ENCODE data around the gene RUNX3.

Gene RUNX3

GRCh38 chr1:24935615-24936484 lies 5.8 kb upstream of the RUNX3 start:
- H3K4me2 ChIP-seq (ENCODE audit: low read length): no peak overlapping the region
- no peaks in the 10 kb centered on the region for H3K9me3 ChIP-seq (ENCODE audit: control insufficient read depth, insufficient read depth, low read length)
- H3F3A ChIP-seq (ENCODE audit: control insufficient read depth, insufficient read depth): no peaks in the 10 kb centered on the region
- no peak overlapping the region for H3K27ac ChIP-seq (ENCODE audit: low read depth, low read length)
- no peaks in the 10 kb centered on the region for H3K9me2 ChIP-seq (replicated peaks; ENCODE audit: control insufficient read depth, low read length)
- peaks cover 34% of the 10 kb centered on the region for H3K27me3 ChIP-seq (ENCODE audit: control insufficient read depth, low read length)
- H3K4me3 ChIP-seq (ENCODE audit: low read length): no peak overlapping the region
- H3K79me2 ChIP-seq (ENCODE audit: control insufficient read depth, low read length): no peaks in the 10 kb centered on the region
- no peaks in the 10 kb centered on the region for H3K36me3 ChIP-seq (ENCODE audit: control insufficient read depth, low read length)
- no peak for TF ChIP-seq CTCF (IDR thresholded peaks at IDR 0.05; ENCODE audit: low read depth, low read length, poor library complexity, severe bottlenecking)
- TF ChIP-seq EZH2phosphoT487 (IDR thresholded peaks at IDR 0.05; ENCODE audit: borderline replicate concordance, low read length): no peak
- no peaks in the 10 kb centered on the region for H4K20me1 ChIP-seq (ENCODE audit: control insufficient read depth, insufficient read depth, low read depth, low read length)
- H3K4me1 ChIP-seq (ENCODE audit: control insufficient read depth, low read length): peaks cover 20% of the 10 kb centered on the region

- H3K4me1 ChIP-seq (ENCODE audit: control insufficient read depth, low read length): peaks cover 24% of the 10 kb centered on the region
- H3K79me2 ChIP-seq (ENCODE audit: control insufficient read depth, low read length): no peaks in the 10 kb centered on the region
- H3K27me3 ChIP-seq (ENCODE audit: control insufficient read depth, low read length): peaks cover 34% of the 10 kb centered on the region
- H3F3A ChIP-seq (ENCODE audit: control insufficient read depth, insufficient read depth): no peaks in the 10 kb centered on the region
- no peak for TF ChIP-seq CTCF (IDR thresholded peaks at IDR 0.05; ENCODE audit: low read depth, low read length, poor library complexity, severe bottlenecking)
- H3K9me3 ChIP-seq (ENCODE audit: control insufficient read depth, insufficient read depth, low read length): no peaks in the 10 kb centered on the region
- no peaks in the 10 kb centered on the region for H3K36me3 ChIP-seq (ENCODE audit: control insufficient read depth, low read length)
- H4K20me1 ChIP-seq (ENCODE audit: control insufficient read depth, insufficient read depth, low read depth, low read length): no peaks in the 10 kb centered on the region
- H3K27ac ChIP-seq (ENCODE audit: low read depth, low read length): no peak overlapping the region
- no peaks in the 10 kb centered on the region for H3K9me2 ChIP-seq (replicated peaks; ENCODE audit: control insufficient read depth, low read length)
- H3K4me3 ChIP-seq (ENCODE audit: low read length): no peak overlapping the region
- H3K4me2 ChIP-seq (ENCODE audit: low read length): no peak overlapping the region
These were observed 5.1 kb upstream of the RUNX3 start for GRCh38 chr1:24935196-24935526.

GRCh38 chr1:24934310-24935195 lies 4.5 kb upstream of the RUNX3 start:
- no peaks in the 10 kb centered on the region for H3K9me3 ChIP-seq (ENCODE audit: control insufficient read depth, insufficient read depth, low read length)
- H3K36me3 ChIP-seq (ENCODE audit: control insufficient read depth, low read length): no peaks in the 10 kb centered on the region; the same call in 1 of the 2 replicates
- no peaks in the 10 kb centered on the region for H3F3A ChIP-seq (ENCODE audit: control insufficient read depth, insufficient read depth)
- TF ChIP-seq CTCF (IDR thresholded peaks at IDR 0.05; ENCODE audit: low read depth, low read length, poor library complexity, severe bottlenecking): peak; percentile 17
- no peak for TF ChIP-seq EZH2phosphoT487 (IDR thresholded peaks at IDR 0.05; ENCODE audit: borderline replicate concordance, low read length)
- H3K4me2 ChIP-seq (ENCODE audit: low read length): no peak overlapping the region
- H4K20me1 ChIP-seq (ENCODE audit: control insufficient read depth, insufficient read depth, low read depth, low read length): no peaks in the 10 kb centered on the region
- peaks cover 34% of the 10 kb centered on the region for H3K27me3 ChIP-seq (ENCODE audit: control insufficient read depth, low read length)
- no peak overlapping the region for H3K4me3 ChIP-seq (ENCODE audit: low read length)
- no peak overlapping the region for H3K27ac ChIP-seq (ENCODE audit: low read depth, low read length)
- H3K9me2 ChIP-seq (replicated peaks; ENCODE audit: control insufficient read depth, low read length): no peaks in the 10 kb centered on the region
- H3K79me2 ChIP-seq (ENCODE audit: control insufficient read depth, low read length): peaks cover under 1% of the 10 kb centered on the region
- H3K4me1 ChIP-seq (ENCODE audit: control insufficient read depth, low read length): peaks cover 24% of the 10 kb centered on the region
